Activated naive CD8-positive, alpha-beta T cell (primary cell): ENCODE results near the gene NHP2.

Experiments
- H3K27ac Mint-ChIP-seq: one replicate; pipeline ENCODE4 v1.8.0; 2021; ENCODE audit warnings: mixed read lengths
- H3K27me3 Mint-ChIP-seq: one replicate; pipeline ENCODE4 v1.8.0; 2021; ENCODE audit warnings: mixed read lengths
- H3K36me3 Mint-ChIP-seq: one replicate; pipeline ENCODE4 v1.8.0; 2021; ENCODE audit warnings: mixed read lengths
- H3K4me1 Mint-ChIP-seq: one replicate; pipeline ENCODE4 v1.8.0; 2021; ENCODE audit warnings: low read depth, mixed read lengths
- H3K4me3 Mint-ChIP-seq: one replicate; pipeline ENCODE4 v1.8.0; 2021; ENCODE audit warnings: mild to moderate bottlenecking, mixed read lengths
- H3K9me3 Mint-ChIP-seq: one replicate; pipeline ENCODE4 v1.8.0; 2021; ENCODE audit warnings: low read depth, mixed read lengths

The NHP2 gene

DNA sequence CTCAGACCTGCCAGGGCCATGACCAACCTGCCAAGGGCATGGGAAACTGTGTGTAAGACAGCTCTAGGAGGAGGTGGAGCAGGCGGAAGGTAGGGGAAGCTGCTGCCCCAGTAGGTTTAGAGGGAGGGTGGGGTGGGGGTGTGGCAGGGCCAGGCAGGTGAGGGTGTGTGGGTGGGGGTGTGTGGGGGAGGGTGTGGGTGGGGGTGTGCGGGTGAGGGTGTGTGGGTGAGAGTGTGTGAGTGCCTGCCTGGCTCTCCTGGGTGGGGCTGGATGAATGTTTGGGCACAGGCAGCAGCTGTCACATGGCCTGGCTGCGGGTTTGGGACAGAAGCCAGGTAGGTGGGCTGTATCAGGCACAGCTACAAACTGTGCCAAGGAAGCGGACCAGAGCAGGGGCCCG lies 49.2 kb downstream of the NHP2 start:
- no peaks in the 10 kb centered on the region for H3K27me3 Mint-ChIP-seq
- no peaks in the 10 kb centered on the region for H3K36me3 Mint-ChIP-seq
- no peak overlapping the region for H3K27ac Mint-ChIP-seq
- H3K4me1 Mint-ChIP-seq, result peaks cover 21% of the 10 kb centered on the region
- H3K4me3 Mint-ChIP-seq, result no peak overlapping the region
- H3K9me3 Mint-ChIP-seq, result no peaks in the 10 kb centered on the region

DNA sequence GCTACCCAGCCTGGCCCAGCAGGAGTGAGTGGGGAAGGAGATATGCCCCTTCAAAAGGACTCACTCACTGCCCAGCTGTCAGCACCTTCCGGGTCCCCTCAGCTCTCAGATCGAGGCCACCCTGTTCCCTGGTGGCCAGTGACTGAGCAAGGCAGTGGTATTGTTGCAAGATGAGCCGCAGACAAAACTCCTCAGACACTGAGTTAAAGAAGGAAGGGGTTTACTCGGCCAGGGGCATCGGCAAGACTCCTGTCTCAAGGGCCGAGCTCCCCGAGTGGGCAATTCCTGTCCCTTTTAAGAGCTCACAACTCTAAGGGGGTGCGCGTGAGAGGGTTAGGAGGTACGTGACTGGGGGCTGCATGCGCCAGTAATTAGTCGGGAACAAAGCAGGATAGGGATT lies 50.1 kb downstream of the NHP2 start:
- Mint-ChIP-seq H3K27ac (peak overlapping the region; percentile 58), H3K4me1 (peaks cover 17% of the 10 kb centered on the region), H3K4me3 (no peak overlapping the region), H3K36me3 (no peaks in the 10 kb centered on the region), H3K27me3 (no peaks in the 10 kb centered on the region), H3K9me3 (no peaks in the 10 kb centered on the region)
